Hematopoietic multipotent progenitor cell treated with erythropoietin and hydrocortisone succinate and interleukin-3 and kit ligand, for 17 days (in vitro differentiated cells): ENCODE measurements around the gene CEP68.
"Not testable (repeated sequence)": the region's sequence is repeated elsewhere in the genome, so short reads cannot be mapped to it uniquely, and the experiment has no call there.

ENCODE experiments used
- DNase-seq: peaks from one replicate; pipeline ENCODE4 v3.0.0-alpha.2; 2015; ENCODE audit warnings: low spot score

Gene CEP68

GRCh38 chr2:65079017-65079416, 22.8 kb downstream of the CEP68 start:
- DNase-seq: no peak

- no peak for DNase-seq
Measured at GRCh38 chr2:65081232-65081685, 25.0 kb downstream of the CEP68 start.

GRCh38 chr2:65085148-65085547, 28.9 kb downstream of the CEP68 start:
- no peak for DNase-seq

- no peak for DNase-seq
Measured at GRCh38 chr2:65092791-65093190, 36.6 kb downstream of the CEP68 start.

GRCh38 chr2:65093211-65093610, 37.0 kb downstream of the CEP68 start:
- DNase-seq: no peak

GRCh38 chr2:65096948-65097347, 40.7 kb downstream of the CEP68 start:
- no peak for DNase-seq

- DNase-seq: no peak
Measured at GRCh38 chr2:65097844-65098243, 41.6 kb downstream of the CEP68 start.

- no peak for DNase-seq
Measured at GRCh38 chr2:65098741-65099140, 42.5 kb downstream of the CEP68 start.

GRCh38 chr2:65101071-65101470, 44.9 kb downstream of the CEP68 start:
- no peak for DNase-seq

- no peak for DNase-seq
Measured at GRCh38 chr2:65103013-65103715, 46.9 kb downstream of the CEP68 start.

GRCh38 chr2:65107530-65107929, 51.3 kb downstream of the CEP68 start:
- DNase-seq: no peak

GRCh38 chr2:65108780-65109179, 52.6 kb downstream of the CEP68 start:
- no peak for DNase-seq

GRCh38 chr2:65112633-65113032, 56.4 kb downstream of the CEP68 start:
- DNase-seq: no peak

- DNase-seq: no peak
Measured at GRCh38 chr2:65113229-65113628, 57.0 kb downstream of the CEP68 start.

GRCh38 chr2:65113816-65114215, 57.6 kb downstream of the CEP68 start:
- no peak for DNase-seq

- no peak for DNase-seq
Measured at GRCh38 chr2:65114921-65115320, 58.7 kb downstream of the CEP68 start.

- no peak for DNase-seq
Measured at GRCh38 chr2:65116645-65117044, 60.4 kb downstream of the CEP68 start.

GRCh38 chr2:65120990-65121693, 64.9 kb downstream of the CEP68 start:
- no peak for DNase-seq

- DNase-seq: no peak
Measured at GRCh38 chr2:65122313-65122712, 66.1 kb downstream of the CEP68 start.

GRCh38 chr2:65125457-65125856, 69.2 kb downstream of the CEP68 start:
- DNase-seq: not testable (repeated sequence)

- DNase-seq: peak; percentile 61
Measured at GRCh38 chr2:65128297-65129190, 72.3 kb downstream of the CEP68 start.

GRCh38 chr2:65129286-65129825, 73.1 kb downstream of the CEP68 start:
- DNase-seq: peak; percentile 51
